Common myeloid progenitor, CD34-positive (primary cell): Measurements from ENCODE around the gene ZFP92.

Source experiments
- CTCF ChIA-PET: fragments of 350-600 bp; sonication (Branson Sonifier 250); formaldehyde crosslinking; loops from one replicate; lab custom pipeline; 2021; ENCODE audit warnings: antibody characterized with exemption; lab: Charles Lee
- POLR2A ChIA-PET: fragments of 350-600 bp; sonication (Branson Sonifier 250); formaldehyde crosslinking; loops from one replicate; lab custom pipeline; 2021; ENCODE audit warnings: antibody characterized with exemption; lab: Charles Lee
- DNase-seq, 3 donors: peaks; one replicate each; pipeline versions ENCODE4 v3.0.0 to v3.0.0-alpha.2; 2013
- H3K27ac ChIP-seq, 2 experiments: 1 replicate in 1 of 2; 2 replicates in 1 of 2; pipeline ENCODE4 v1.7.0; 2013; ENCODE audit warnings: inconsistent platforms in 2 of 2, low read length in 2 of 2, mild to moderate bottlenecking in 2 of 2, low read depth in 1 of 2, moderate library complexity in 1 of 2; ENCODE audit not compliant: severe bottlenecking in 2 of 2, insufficient read depth in 1 of 2, poor library complexity in 1 of 2
- H3K27me3 ChIP-seq, 5 experiments: replicated peaks in 2 of 5; 1 replicate in 3 of 5; 2 replicates in 2 of 5; pipeline versions ENCODE4 v1.6.1 to v1.7.0; 2013; ENCODE audit warnings: low read length in 4 of 5, mild to moderate bottlenecking in 2 of 5, moderate library complexity in 2 of 5, inconsistent platforms in 1 of 5; ENCODE audit not compliant: insufficient read depth in 5 of 5, control insufficient read depth in 4 of 5
- H3K36me3 ChIP-seq, 4 experiments: 1 replicate in 2 of 4; 2 replicates in 2 of 4; pipeline versions ENCODE4 v1.6.1 to v1.7.0; 2013; ENCODE audit warnings: low read length in 3 of 4, control low read depth in 1 of 4, mild to moderate bottlenecking in 1 of 4; ENCODE audit not compliant: control insufficient read depth in 4 of 4, insufficient read depth in 4 of 4
- H3K4me1 ChIP-seq, 4 experiments: 1 replicate in 3 of 4; 2 replicates in 1 of 4; pipeline versions ENCODE4 v1.6.1 to v1.7.1; 2013; ENCODE audit warnings: low read length in 3 of 4, mild to moderate bottlenecking in 3 of 4, control low read depth in 1 of 4, inconsistent platforms in 1 of 4, moderate library complexity in 1 of 4; ENCODE audit not compliant: control insufficient read depth in 4 of 4, insufficient read depth in 4 of 4; ENCODE audit errors: control extremely low read depth in 1 of 4
- H3K4me3 ChIP-seq, 7 experiments: 1 replicate in 4 of 7; 2 replicates in 3 of 7; pipeline versions ENCODE4 v1.5.1 to v1.7.0; 2013; ENCODE audit warnings: mild to moderate bottlenecking in 7 of 7, low read length in 6 of 7, moderate library complexity in 6 of 7, inconsistent platforms in 2 of 7, low read depth in 2 of 7, control low read depth in 1 of 7; ENCODE audit not compliant: insufficient read depth in 4 of 7, control insufficient read depth in 1 of 7; ENCODE audit errors: extremely low read depth in 1 of 7
- H3K9me3 ChIP-seq, 5 experiments: 1 replicate in 4 of 5; 2 replicates in 1 of 5; pipeline versions ENCODE4 v1.6.1 to v1.7.1; 2013; ENCODE audit warnings: low read length in 4 of 5, mild to moderate bottlenecking in 2 of 5, inconsistent platforms in 1 of 5, low read depth in 1 of 5, moderate library complexity in 1 of 5; ENCODE audit not compliant: control insufficient read depth in 4 of 5, insufficient read depth in 2 of 5; ENCODE audit errors: control extremely low read depth in 1 of 5
- WGBS: methylation state at CpG from one replicate; pipeline ENCODE4 v1.1.5; 2013; ENCODE audit not compliant: insufficient coverage; 5-methylcytosine and 5-hydroxymethylcytosine counted together

The ZFP92 gene

DNA sequence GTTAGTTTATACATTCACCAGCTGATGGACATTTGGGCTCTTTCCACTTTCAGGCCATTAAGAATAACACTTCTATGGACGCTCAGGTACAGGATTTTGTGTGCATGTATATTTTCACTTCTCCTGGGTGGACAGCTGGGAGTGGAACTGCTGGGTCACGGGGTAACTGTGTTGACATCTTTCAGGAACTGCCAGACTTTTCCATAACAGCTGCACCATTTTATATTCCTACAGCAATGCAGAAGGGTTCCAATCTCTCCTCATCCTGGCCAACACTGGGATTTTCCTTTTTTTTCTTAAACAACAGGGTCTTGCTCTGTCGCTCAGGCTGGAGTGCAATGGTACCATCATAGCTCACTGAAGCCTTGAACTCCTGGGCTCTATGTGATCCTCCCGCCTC, 47.2 kb downstream of the ZFP92 start:
- Histone ChIP-seq H3K27ac (no peak overlapping the region), H3K4me1 (no peaks in the 10 kb centered on the region), H3K36me3 (peaks cover 0 to 38% (median 22%) of the 10 kb centered on the region in 4 experiments), H3K4me3 (no peak overlapping the region), H3K27me3 (peaks cover 0 to 2% (median 0%) of the 10 kb centered on the region in 5 experiments), H3K9me3 (peaks cover 0 to 2% (median 0%) of the 10 kb centered on the region in 5 experiments)
- DNase-seq = no peak
- POLR2A ChIA-PET = no interaction called here
- CTCF ChIA-PET = interaction anchor here (1.1 to 1.2 kb wide), 2 partner anchors 10 to 13 kb away, joined by 3 read pairs; no protein-coding TSS in a partner anchor
- 85% methylated on average over 3 of the region's 4 CpGs for WGBS

DNA sequence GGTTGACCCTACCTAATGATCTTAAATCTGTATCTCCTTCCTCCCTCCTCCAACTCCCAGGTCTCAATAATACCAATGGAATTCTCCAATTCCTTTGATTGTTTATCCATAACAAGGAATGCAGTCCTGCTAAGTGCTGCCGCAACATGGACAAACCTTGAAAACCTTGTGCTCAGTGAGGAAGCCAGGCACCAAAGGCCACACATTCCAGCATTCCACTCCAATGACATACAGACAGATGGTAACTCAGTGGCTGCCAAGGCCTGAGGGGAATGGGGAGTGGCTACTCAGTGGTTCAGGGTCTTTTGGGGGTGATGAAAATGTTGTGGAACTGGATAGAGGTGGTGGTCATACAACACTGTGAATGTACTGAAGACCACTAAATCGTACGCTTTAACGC, 48.7 kb downstream of the ZFP92 start:
- no peak overlapping the region for H3K27ac ChIP-seq
- H3K9me3 ChIP-seq = peaks cover 0 to 2% (median 0%) of the 10 kb centered on the region in 5 experiments

DNA sequence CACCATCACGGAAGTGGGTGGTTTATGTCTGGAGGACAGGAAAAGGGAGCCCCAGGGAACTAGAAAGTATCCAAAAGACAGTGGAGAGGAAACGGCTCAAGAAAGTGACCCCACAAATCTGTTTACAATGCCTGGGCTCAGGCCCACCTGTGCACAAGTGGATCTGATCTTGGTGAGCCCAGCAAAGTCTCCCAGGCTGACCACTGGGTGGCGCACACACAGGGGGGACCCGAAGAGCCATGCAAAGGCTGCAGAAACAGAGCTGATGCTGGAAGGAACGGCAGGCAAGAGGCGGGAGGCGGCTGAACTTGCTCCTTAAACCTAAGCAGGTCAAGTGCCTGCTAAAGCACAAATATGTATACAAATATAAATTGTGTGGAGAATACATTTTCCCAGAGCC, 49.6 kb downstream of the ZFP92 start:
- peaks cover 0 to 38% (median 19%) of the 10 kb centered on the region in 4 experiments for H3K36me3 ChIP-seq
- peaks cover 0 to 11% (median 0%) of the 10 kb centered on the region in 5 experiments for H3K27me3 ChIP-seq
- peaks cover 0 to 2% (median 0%) of the 10 kb centered on the region in 5 experiments for H3K9me3 ChIP-seq
- H3K27ac ChIP-seq = no peak overlapping the region
- WGBS = 44% methylated on average over 4 of the region's 7 CpGs
- DNase-seq = peak; percentile 30 to 65 (median 58)
- ChIA-PET POLR2A (no interaction called here), CTCF (interaction anchor here (0.6 to 2.3 kb wide), 6 partner anchors 9 to 146 kb away, joined by 3 to 19 read pairs (median 4); partner anchors contain the start of gene HAUS7)
- no peaks in the 10 kb centered on the region for H3K4me1 ChIP-seq
- no peak overlapping the region for H3K4me3 ChIP-seq

More for the DNA sequence above, 48.7 kb downstream of the ZFP92 start:
- peaks cover 0 to 10% (median 0%) of the 10 kb centered on the region in 5 experiments for H3K27me3 ChIP-seq
- H3K4me3 ChIP-seq = no peak overlapping the region
- CTCF ChIA-PET = interaction anchor here (1.2 to 2.3 kb wide), 2 partner anchors 9 to 47 kb away, joined by 3 to 19 read pairs; no protein-coding TSS in a partner anchor
- no peak for DNase-seq
- no peaks in the 10 kb centered on the region for H3K4me1 ChIP-seq
- H3K36me3 ChIP-seq = peaks cover 0 to 40% (median 21%) of the 10 kb centered on the region in 4 experiments
- POLR2A ChIA-PET = no interaction called here
- 100% methylated on average over 3 of the region's 4 CpGs for WGBS
